Fibroblast of gingiva (primary cell): ENCODE data around the gene GLCE.
"Not testable (repeated sequence)": the region's sequence is repeated elsewhere in the genome, so short reads cannot be mapped to it uniquely, and the experiment has no call there.

Experiments used
- DNase-seq: peaks from one replicate; pipeline ENCODE4 v3.0.0-alpha.2; 2011; ENCODE audit warnings: low read depth

The GLCE gene

DNA sequence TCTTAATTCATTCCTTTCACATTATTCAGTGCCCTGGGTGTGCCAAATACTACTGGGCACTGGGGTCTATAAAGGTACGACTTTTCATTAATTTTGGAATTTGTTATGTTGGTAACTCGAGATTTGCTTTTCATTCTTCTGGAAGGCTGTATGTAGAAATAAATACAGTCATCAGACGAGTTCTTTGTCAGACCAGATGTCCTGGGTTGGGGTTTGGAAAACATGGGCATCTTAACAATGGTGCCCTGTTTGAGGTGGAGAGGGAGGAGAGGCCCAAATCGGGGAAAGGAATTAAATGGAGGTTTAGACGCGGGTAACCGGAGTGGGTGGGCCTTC lies 662 bp upstream of the GLCE start:
- no peak for DNase-seq

DNA sequence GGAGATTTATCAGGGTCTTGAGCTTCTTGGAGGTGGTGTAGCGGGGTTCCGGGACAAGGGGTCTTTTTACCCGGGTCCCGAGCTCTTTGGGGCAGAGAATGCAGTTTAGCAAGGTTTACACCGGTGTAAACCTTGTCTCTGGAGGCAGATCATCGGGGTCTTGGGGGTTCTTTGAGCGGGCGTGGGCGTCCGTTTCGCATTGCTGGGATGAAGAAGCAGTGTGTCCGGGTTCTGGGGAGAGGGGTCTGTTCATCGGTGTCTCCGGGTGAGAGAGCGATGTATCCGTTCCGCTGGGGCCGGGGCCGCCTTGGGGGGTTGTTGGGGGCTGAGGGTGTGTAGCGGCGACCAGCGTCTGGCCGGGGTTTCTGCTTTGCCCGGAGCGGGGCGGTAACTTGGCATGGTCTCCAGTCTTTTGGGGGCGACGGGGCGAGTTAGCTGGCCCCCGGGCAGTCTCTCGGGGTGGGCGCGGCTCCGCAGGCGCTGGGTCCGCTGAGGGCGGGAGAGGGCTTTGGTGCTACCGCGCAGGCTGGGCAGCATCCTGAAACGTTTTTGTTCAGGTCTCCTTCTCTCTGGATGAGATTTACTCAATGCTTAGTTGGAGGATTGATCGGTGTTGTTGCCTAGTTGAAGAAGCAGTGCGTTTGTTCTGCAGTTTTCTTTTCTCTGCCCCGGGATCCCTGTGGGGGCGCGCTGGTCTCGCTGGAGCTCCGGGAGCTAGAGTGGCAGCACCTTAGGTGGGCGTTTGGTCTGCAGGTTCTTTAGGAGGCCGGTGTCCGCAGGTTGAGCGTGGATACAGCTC lies 843 bp downstream of the GLCE start:
- DNase-seq = peak; percentile 17

DNA sequence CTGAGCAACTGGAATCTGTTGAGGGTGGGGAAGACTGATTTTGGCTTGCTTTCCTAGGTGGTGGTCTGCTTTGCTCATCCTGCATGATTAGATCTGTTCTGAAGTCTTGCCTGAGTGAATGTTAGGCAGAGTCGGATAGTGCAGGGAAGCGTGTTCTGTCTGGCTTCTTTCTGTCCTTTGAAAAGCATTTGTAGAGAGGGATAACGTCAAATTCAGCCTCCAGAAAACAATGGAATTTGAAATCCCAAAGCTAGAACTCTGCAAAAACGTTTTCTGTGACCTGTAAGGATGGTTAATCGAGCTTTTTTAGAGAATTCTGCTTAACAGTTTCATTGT lies 1.4 kb downstream of the GLCE start:
- no peak for DNase-seq

DNA sequence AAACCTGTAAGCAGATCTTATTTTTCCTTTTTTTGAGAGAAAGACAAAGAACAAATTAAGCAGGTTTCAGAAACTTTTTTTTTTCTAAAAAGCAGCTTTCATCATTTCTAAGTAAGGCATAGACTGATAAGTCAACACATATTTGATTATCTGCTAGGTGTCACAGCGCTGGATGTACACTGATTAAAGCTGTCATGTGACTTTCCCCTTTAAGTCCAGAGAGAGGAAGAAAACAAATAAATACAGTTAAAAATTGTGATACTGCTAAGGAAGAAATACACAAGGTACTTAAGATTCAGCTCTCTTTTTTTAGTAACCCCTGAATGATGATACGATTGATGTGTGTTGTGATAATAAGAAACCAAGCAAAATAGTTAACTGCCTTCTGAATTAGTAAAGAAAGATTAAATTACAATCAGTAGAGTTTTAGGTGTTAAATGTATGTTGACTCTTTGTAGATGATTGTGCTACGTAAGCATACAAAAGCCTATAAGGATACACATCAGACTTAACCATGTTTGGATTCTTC lies 2.8 kb downstream of the GLCE start:
- DNase-seq = no peak

DNA sequence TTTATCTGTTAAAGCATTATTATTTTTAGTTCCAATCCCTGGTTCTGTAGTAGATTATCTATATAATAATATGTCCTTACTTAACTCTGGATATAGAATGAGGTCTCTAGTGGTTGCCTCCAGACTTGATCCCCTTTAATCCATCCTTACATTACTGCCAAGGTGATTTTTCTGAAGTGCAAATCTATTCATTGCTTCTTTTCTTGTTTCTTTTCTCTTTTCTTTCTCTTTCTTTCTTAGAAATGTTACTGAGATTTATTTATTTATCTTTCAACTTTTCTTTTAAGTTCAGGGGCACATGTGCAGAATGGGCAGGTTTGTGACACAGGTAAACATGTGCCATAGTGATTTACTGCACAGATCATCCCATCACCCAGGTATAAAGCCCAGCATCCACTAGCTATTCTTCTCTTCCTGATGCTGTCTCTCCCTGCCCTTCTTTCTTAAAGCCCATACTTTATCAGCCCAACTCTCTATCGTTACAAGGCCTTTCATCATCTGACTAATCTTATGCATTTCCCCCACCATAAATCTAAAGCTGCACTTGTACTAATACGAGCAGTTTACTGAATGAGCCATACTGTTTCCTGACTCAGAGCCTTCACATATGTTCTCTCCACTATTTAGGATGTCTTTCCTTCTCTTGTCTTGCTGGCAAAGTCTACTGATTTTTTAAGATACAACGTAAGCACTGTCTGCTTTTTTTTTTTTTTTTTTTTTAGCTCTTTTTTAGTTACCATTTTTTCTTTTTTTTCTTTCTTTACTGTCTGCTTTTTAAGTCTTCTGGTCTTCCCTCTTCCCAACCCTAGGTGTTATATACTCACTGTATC lies 4.6 kb downstream of the GLCE start:
- DNase-seq = no peak

DNA sequence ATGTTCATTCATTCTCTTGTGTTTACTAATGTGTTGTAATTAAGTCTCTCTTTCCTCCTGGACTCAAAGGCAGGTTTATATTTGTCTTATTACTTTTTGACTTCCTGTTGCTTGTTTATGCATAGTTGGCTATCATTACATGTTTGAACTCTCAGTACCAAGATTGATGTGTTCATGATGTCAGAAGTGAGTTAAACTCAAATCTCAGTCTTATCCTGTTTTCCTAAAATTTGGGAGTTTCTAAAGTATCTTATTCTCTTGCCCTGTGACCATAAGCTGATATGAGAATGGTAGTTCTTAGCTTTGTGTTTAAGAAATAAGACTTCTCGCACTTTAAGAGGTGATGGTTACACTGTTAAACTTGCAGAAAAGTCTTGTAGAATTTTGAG lies 5.2 kb downstream of the GLCE start:
- no peak for DNase-seq

DNA sequence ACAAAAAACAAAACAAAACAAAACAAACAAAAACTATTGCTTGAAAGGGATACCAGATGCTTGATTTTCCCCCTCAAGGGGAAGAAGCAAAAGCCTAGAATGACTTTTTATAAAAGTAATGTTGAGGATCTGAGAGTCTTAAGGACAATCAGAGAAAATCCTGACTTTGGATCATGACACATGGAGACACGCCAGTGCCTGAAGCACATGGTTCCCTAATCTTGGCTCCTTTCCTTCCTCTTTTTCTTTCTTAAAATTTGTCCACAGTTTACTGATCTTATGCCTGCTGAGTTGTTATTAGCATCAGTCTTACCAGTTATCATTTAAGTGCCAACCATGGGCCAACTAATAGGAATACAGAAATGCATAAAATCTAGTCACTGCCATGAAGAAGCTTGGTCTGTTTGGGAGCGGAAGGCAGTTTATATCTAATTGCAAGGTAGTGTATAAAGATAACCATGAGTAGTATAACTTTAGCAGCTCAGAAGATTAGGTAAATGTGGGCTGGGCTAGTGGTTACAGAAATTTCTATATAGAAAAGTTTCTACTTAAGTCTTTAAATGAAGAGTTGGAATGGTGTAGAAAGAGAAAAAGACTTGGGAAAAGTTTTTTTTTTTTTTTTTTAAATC lies 6.9 kb downstream of the GLCE start:
- no peak for DNase-seq

DNA sequence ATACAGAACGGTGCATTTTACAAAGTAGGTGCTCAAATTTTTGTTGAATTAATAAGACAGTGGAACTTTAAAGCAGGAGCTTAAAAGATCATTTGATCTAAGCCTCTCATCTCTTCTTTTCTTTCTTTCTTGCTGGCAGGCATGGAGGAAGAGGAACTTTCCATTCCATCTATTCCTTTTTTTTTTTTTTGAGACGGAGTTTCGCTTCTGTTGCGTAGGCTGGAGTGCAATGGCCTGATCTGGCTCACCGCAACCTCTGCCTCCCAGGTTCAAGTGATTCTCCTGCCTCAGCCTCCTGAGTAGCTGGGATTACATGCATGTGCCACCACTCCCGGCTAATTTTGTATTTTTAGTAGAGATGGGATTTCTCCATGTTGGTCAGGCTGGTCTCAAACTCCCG lies 7.9 kb downstream of the GLCE start:
- not testable (repeated sequence) for DNase-seq

DNA sequence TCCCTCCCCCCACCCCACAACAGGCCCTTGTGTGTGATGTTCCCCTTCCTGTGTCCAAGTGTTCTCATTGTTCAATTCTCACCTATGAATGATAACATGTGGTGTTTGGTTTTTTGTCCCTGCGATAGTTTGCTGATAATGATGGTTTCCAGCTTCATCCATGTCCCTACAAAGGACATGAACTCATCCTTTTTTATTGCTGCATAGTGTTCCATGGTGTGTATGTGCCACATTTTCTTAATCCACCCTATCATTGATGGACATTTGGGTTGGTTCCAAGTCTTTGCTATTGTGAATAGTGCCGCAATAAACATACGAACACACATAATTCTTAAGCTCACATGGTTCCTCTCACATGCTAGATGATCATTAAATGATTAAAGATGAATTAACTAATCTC lies 9.1 kb downstream of the GLCE start:
- DNase-seq = not testable (repeated sequence)

DNA sequence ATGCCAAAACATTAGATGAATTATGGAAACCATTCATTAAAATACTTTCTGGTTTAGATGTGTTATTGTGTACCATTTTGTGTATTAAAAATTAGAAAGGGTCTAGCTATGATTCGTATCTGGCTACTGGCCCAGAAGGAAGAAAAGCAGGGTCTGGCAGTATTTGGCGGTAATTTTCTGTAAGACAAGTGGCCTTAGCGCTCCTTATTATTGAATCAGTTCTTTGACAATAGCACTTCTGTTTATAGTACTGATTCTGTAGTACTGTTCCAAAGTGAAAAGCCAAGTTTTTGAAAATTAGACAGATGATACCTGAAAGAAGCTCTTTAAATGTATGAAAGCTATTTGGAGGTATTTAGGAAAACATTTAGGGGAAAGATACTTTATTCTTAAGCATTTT lies 10.2 kb downstream of the GLCE start:
- DNase-seq = no peak

DNA sequence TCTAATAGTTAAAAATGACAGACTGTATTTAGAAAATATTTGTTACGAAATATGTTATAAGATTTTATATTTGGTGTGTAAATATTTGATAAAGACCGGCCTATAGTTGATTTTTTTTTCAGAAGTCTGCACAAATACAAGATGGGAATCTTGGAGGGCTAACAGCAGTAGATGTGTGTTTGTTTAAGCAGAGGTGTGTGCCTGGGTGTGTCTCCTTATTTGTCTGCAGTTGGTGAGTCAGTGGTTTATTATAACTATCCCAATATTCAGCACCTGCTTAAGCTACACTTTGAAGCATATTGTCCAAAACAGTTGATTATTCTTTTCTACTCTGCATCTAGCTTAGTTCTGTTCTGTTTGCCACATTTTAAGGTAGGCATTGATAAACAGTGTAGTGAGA lies 12.4 kb downstream of the GLCE start:
- DNase-seq = no peak

DNA sequence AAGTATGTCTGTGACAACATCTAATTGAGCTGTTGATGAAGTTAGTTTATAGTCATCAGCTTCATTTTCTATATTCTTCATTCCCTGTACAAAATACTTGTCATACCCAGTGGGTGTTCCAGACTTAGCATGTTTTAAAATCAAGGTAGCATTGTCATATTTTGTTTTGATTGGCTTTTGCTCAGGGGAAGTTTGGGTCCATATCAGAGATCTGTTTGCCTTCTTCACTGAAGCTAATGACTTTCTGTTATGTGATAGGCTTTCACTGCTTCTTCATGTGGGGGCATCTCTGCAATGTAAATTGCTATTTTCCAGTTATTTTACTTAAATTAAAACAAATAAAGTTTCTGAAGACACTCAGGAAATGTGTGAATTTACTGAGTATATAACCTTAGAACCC lies 15.1 kb downstream of the GLCE start:
- DNase-seq = no peak

DNA sequence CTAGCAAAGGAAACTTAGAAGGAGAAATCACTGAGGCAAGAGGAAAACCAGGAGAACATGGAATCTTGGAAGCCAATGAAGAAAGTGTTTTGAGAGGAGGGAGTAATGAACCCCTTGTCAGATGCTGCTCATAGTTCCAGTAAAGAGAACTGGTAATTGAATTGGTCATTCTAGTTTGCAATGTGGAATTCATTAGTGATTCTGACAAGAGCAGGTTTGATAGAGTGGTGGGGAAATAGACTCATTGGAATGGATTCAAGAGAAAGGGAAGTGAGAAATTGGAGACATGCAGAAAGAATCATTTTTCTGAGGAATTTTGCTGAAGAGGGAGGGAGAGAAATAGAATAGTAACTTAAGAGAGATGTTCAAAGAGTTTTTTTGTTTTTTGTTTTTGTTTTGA lies 21.0 kb downstream of the GLCE start:
- DNase-seq = no peak

DNA sequence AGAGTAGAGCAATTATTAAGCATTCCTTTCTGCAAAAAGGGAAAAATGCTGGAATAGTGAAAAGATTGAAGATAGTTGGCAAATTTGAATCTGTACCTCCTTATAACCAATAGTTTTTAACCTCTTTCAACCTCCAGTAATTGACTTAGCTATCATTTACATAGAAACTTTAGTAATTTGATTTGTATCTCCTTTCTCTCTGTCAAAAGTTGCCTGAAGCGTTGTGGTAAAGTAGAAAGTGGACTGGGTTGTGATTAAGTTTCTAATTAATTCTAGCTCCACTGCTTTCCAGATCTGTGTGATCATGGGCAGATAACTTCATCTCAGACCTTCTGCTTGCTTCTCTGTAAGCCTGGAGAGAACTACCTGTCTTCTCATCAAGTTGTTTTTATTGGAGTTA lies 24.8 kb downstream of the GLCE start:
- no peak for DNase-seq

DNA sequence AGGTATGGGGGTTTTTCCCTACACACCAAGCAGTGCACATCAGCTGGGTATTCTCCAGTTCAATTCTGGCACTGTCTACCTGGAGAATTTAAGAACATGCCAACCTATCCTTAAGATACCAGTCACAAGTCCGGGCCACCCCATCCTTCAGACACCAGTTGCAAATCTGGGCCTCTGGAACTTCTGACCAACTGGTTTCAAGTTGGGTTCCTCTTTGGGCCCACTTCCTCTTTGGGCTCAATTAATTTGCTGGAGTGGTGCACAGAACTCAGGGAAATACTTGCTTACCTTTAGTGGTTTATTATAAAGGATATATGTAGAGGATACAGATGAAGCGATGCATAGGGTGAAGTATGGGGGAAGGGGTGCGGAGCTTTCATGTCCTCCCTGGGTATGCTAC lies 25.3 kb downstream of the GLCE start:
- no peak for DNase-seq

DNA sequence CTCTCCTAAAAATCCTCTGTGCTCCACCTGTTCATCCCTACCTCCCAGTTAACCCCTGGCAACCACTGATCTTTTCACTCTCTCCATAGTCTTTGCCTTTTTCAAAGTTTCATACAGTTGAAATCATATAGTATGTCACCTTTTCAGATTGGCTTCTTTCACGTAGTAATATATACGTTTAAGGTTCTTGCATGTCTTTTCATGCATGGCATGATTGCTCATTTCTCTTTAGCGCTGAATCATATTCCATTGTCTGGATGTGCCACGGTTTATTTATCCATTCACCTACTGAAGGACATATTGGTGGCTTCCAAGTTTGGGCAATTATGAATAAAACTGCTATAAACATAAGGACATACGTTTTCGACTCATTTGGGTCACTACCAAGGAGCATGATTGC lies 28.7 kb downstream of the GLCE start:
- DNase-seq = no peak

DNA sequence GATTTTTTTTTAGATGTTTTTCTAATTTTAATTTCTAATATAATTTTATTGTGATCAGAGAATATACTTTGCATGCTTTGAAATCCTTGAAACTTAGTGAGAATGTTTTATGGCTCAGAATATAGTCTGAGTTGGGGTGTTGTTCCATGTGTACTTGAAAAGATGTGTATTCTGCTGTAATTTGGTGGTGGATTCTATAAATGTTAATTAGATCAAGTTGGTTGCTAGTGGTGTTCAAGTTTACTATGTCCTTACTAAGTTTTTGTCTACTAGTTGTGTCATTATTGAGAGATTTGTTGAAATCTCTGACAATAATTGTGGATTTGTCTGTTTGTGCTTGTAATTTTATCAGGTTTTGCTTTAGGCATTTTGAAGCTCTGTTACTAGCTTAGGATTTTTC lies 29.7 kb downstream of the GLCE start:
- no peak for DNase-seq

DNA sequence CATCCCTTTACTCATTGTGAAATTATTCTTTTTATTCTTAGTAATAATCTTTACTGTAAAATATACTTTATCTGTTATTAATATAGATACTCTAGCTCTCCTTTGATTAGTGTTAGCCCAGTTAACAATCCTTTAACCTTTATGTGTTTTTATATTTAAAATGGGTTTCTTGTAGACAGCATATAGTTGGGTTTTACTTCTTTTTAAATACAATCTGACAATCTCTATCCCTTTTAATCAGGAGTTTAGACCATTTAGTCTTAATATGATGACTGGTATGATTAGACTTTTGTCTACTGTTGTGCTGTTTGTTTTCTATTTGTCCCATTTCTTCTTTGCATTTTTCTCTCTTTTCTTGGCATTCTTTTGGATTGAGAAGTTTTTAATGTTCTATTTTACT lies 30.1 kb downstream of the GLCE start:
- no peak for DNase-seq

DNA sequence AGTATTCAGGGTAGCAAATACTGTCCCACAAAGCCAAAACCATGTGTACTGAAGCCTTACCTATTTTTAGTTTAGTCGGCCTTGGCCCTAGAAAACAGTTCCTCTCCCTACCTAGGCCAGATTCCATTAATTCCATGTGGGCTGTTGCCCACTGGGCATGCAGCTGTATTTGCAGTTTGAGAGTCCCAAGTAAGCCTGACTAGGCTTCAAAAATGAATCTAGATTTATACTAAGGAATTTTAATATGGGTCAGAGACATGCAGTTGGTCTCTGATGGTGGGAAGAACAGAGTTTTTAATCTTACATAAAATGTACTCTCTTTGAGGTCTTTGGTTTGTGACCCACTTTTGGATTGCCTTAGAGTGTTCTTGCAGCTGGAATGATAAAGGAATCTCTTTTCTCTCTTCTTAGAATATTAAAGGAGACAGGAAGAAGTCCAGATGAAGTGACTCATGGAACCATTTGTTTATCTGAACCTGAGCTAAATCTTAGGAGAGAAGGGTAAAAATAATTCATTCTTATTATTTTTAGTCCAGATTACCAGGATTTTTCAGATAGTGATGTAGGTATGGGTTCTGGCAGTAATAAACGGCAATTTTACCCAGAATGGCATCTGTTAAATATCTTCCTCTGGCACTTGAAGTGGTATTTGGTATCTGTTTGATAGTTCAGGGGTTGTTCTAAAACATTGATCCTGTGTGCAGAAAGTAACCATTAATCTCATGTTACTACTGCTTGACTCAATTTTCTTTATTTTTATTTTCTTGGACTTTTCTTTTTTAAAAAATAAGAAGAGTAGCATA lies 33.8 kb downstream of the GLCE start:
- DNase-seq = peak; percentile 24

DNA sequence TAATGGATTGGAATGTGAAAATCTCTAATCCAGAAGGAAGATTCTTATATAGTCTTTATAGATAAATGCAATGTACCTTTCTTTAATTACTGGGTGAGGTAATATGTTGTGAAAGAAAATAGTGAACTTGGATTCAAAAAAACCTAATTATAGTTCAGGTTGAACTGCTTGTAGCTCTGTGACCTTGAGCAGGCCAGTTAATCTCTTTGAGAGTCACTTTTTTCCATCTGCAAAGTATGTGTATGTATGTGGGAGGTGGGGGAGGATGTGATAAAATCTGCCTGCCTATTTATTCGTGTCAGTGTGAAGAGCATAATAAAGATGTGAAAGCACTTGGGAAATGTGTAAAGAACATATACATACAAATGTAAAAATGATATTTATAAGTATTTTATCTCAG lies 34.4 kb downstream of the GLCE start:
- DNase-seq = no peak

DNA sequence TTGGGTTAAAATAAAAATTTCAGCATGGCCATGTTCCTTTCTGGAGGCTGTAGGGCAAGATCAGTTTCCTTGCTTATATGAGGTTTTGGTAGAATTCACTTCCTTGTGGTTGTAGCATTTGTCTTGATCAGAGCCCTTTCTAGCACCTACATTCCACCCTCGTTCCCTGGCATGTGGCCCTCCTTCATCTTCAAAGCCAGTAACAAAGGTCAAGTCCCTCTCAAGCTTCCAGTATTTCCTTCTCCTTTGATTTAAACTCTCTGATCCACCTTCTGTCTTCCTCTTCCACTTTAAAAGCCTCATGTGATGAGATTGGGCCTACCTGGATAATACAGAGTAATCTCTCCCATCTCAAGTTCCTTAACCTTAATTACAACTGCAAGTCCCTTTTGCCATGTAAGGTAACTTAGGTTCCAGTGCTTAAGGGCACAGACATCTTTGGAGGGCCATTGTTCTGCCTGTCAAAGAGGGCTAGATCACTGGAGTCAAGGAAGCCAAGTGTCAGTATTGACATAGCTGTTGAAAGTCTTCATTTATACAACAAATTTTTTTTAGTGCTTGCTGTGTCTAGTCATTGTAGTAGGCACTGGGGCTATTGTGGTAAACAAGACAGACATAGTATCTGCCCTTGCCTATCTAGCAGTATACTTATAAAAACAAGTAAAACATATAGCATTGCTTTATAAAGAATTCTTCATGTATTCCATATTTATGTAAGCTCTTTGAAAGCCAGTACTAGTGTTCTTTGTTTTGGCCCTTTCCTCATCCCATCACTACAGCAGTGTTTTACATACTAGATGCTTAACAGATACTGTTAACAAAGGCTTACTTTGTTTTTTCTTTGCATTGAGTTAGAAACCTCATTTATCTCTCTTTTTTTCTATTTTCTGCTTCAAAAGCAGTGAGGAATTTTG lies 40.7 kb downstream of the GLCE start:
- no peak for DNase-seq
